ENCODE measurements around the gene ERCC6L.

- no peak for TF ChIP-seq TAF1 (IDR thresholded peaks at IDR 0.05; ENCODE audit: borderline replicate concordance, low read depth, low read length)
- no peak for TF ChIP-seq POLR2A (IDR thresholded peaks at IDR 0.05; ENCODE audit: low read depth, low read length)
These were observed 43.5 kb upstream of the ERCC6L start for GRCh38 chrX:72282302-72282701.

Data from GM12892 (cell line).